Pericardium fibroblast (primary cell): ENCODE results near the gene ZNF716. TPM values are rescaled to one million over a fixed set of nuclear protein-coding genes. Genes with fewer than 3 reads are reported as not detected.

ENCODE experiments used
- total RNA-seq: library from RNA; depleted of rRNA; stranded (reverse); fragments of >200 nt; gene quantifications from 2 replicates; pipeline ENCODE4 v1.2.3, GENCODE V29; 2015

The ZNF716 gene
- total RNA-seq = not detected in 2 replicates

DNA sequence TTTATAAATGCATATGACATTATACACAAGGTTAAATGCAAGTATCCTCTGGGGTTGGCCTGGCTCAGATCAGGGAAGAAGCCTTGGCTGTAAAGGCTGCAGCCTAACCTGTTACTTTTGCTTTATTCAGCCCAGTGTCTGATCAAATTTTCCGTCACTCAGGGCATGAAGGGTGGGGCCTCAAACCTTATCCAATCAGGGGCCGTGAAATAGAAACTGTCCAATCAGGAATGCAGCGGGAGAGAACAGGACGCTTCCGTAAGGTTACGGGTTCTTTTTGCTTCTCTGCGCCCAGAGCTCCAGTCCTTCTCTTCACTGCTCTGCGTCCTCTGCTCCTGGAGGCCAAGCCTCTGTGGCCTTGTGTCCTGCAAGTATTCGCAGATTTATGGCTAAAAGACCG is at the start of gene ZNF716:
Gene ZNF716, plus strand, starts transcription at position 274 of the 400 bp plus-strand sequence. Its CDS starts 112 bp downstream, at position 386.

